ENCODE data around the gene RRAGD. TPM values are rescaled to one million over a fixed set of nuclear protein-coding genes. Genes with fewer than 3 reads are reported as not detected.

Gene RRAGD
- total and polyA plus RNA-seq, 11 donors: 25.8 to 147 (median 96.7) TPM

Other genes with a start within 250 kb of the RRAGD start
- gene GABRR1, start 194.9 kb downstream of the RRAGD start, total RNA-seq: not detected
- not detected for gene GABRR1, start 194.9 kb downstream of the RRAGD start, polyA plus RNA-seq
- gene GABRR2, start 97.0 kb downstream of the RRAGD start, total RNA-seq: 1 to 10 TPM in 1 of 9 donors, under 1 TPM in 8; 0.20 to 1.1 (median 0.31) TPM
- gene GABRR2, start 97.0 kb downstream of the RRAGD start, polyA plus RNA-seq: under 1 TPM; 0.30 to 0.46 TPM
- 10 to 100 TPM in 8 of 9 donors, 1 to 10 TPM in 1; 9.8 to 28.2 (median 15.2) TPM for gene UBE2J1, start 59.6 kb downstream of the RRAGD start, total RNA-seq
- gene UBE2J1, start 59.6 kb downstream of the RRAGD start, polyA plus RNA-seq: 10 to 100 TPM in 1 of 2 donors, 1 to 10 TPM in 1; 8.9 to 18.1 TPM
- gene ANKRD6, start 20.9 kb upstream of the RRAGD start, total RNA-seq: 10 to 100 TPM in 7 of 9 donors, 1 to 10 TPM in 2; 7.4 to 14.1 (median 11.3) TPM
- gene ANKRD6, start 20.9 kb upstream of the RRAGD start, polyA plus RNA-seq: 1 to 10 TPM; 3.5 to 4.6 TPM
- gene LYRM2, start 226.5 kb upstream of the RRAGD start, total RNA-seq: 10 to 100 TPM; 15.2 to 50.0 (median 44.3) TPM
- gene LYRM2, start 226.5 kb upstream of the RRAGD start, polyA plus RNA-seq: 10 to 100 TPM; 16.9 to 35.7 TPM

All from heart left ventricle (tissue), 11 donors.